ENCODE measurements around the gene DOK5. TPM values are rescaled to one million over a fixed set of nuclear protein-coding genes. Genes with fewer than 3 reads are reported as not detected.

DOK5 gene
- total RNA-seq, 2 experiments from 2014 or later = 0.53 to 0.71 TPM

DNA sequence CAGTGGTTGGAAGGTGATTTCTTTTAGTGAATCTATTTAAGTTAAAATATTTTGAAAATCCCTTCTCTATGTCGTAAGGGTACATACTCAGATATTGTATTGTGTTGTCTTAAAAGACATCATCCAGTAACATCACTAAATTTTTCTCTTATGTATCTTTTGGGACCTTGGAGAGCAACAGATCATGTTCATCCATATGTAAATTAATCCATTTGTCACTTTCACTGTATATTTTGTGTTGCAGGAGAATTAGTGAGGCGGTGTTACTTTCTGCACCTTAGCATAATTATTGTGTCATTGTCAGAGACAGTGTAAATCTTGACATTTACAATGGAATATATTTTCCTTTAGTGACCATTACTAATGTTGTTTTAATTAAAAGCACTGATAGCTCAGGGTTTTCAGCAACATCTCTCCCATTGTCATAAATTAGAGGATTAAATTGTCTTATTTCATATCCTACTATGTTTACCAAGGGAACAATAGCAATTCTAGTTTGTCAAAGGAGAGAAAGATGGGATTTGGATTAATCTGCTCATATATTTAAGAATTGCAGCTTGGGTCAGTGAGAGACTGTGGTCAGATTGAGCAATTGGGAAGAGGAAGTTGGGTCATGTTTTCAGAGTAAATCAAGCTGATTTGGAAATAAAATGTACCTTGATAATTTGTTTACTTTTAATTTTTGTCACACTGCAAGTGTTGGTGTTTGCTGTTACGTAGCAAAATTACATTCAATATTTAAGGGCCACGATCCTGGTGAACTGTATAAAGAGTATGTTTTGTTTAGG lies 22.7 kb downstream of the DOK5 start:
- intact Hi-C loops (cut with micrococcal nuclease) = no loop called here
- Mint-ChIP-seq H3K4me3 (no peak overlapping the region), H3K4me1 (ENCODE audit: low read depth) (no peaks in the 10 kb centered on the region), H3K9me3 (no peaks in the 10 kb centered on the region), H3K27me3 (no peaks in the 10 kb centered on the region), H3K36me3 (no peaks in the 10 kb centered on the region), H3K27ac (no peak overlapping the region)
- ChIA-PET POLR2A (no interaction called here), CTCF (no interaction called here)
- DNase-seq = no peak

GRCh38 chr20:54499111-54499510 lies 23.7 kb downstream of the DOK5 start:
- intact Hi-C loops (cut with micrococcal nuclease) = no loop called here
- ChIA-PET POLR2A (no interaction called here), CTCF (no interaction called here)

GRCh38 chr20:54502179-54502578 lies 26.8 kb downstream of the DOK5 start:
- no peak for DNase-seq
- H3K27me3 Mint-ChIP-seq = no peaks in the 10 kb centered on the region
- H3K27ac Mint-ChIP-seq = no peak overlapping the region
- no peaks in the 10 kb centered on the region for H3K36me3 Mint-ChIP-seq
- no peaks in the 10 kb centered on the region for H3K4me1 Mint-ChIP-seq (ENCODE audit: low read depth)
- ChIA-PET POLR2A (no interaction called here), CTCF (no interaction called here)
- H3K9me3 Mint-ChIP-seq = no peaks in the 10 kb centered on the region
- H3K4me3 Mint-ChIP-seq = no peak overlapping the region
- intact Hi-C loops (cut with micrococcal nuclease) = no loop called here

More at GRCh38 chr20:54499111-54499510, 23.7 kb downstream of the DOK5 start:
- Mint-ChIP-seq H3K4me3 (no peak overlapping the region), H3K4me1 (ENCODE audit: low read depth) (no peaks in the 10 kb centered on the region), H3K27me3 (no peaks in the 10 kb centered on the region), H3K27ac (no peak overlapping the region), H3K36me3 (no peaks in the 10 kb centered on the region), H3K9me3 (no peaks in the 10 kb centered on the region)
- DNase-seq = no peak

DNA sequence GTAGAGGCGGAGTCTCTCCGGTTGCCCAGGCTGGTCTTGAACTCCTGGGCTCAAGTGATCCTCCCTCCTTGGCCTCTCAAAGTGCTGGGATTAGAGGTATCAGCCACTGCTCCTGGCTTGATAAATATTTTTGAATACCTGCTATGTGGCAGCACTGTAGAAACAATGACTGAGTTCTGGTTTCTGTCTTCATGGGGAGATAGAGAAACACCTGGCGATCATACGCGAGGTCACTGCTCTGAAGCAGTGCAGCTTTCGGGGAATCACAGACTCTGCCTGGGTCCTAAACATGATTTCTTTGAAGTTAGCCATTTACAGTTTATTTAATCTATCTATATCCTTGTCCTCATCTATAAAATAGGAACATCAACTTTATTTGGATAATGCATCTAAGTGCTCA lies 31.2 kb downstream of the DOK5 start:
- Mint-ChIP-seq H3K4me3 (no peak overlapping the region), H3K36me3 (no peaks in the 10 kb centered on the region), H3K9me3 (no peaks in the 10 kb centered on the region), H3K27ac (no peak overlapping the region), H3K27me3 (peaks cover 2% of the 10 kb centered on the region), H3K4me1 (ENCODE audit: low read depth) (no peaks in the 10 kb centered on the region)
- ChIA-PET CTCF (no interaction called here), POLR2A (no interaction called here)
- intact Hi-C loops (cut with micrococcal nuclease) = no loop called here
- no peak for DNase-seq

DNA sequence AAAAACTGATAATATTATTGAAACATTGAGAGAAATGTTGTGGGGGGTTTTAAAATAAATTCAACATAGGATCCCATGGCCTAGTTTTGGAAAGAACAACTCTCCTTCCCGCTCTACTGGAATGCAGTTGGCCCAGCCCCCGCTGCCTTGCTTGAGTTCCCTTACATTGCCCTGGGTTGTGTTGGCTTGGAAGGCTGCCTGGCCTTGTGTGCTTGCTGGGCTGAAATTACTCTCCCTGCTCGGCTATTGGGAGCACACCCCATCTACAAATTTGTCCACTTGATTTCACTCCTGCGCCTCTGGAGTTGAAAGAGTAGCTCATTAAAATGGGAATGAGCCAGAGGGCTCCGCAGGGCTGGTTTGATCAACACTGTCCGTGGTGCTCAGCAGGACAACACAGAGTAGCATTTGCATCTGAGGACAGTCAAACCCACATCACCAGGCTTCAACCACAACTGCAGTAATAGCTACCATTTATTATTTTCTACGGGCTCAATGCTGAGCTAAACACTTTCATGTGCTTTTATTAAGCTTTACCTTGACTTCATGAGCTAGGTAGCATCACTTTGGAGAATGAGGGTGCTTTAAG lies 35.2 kb downstream of the DOK5 start:
- H3K36me3 Mint-ChIP-seq = no peaks in the 10 kb centered on the region
- intact Hi-C loops (cut with micrococcal nuclease) = no loop called here
- CTCF ChIA-PET = no interaction called here
- no peak for DNase-seq
- H3K27me3 Mint-ChIP-seq = peaks cover 5% of the 10 kb centered on the region
- no peak overlapping the region for H3K4me3 Mint-ChIP-seq
- H3K9me3 Mint-ChIP-seq = peaks cover 2% of the 10 kb centered on the region
- H3K27ac Mint-ChIP-seq = no peak overlapping the region
- POLR2A ChIA-PET = no interaction called here
- H3K4me1 Mint-ChIP-seq (ENCODE audit: low read depth) = no peaks in the 10 kb centered on the region

DNA sequence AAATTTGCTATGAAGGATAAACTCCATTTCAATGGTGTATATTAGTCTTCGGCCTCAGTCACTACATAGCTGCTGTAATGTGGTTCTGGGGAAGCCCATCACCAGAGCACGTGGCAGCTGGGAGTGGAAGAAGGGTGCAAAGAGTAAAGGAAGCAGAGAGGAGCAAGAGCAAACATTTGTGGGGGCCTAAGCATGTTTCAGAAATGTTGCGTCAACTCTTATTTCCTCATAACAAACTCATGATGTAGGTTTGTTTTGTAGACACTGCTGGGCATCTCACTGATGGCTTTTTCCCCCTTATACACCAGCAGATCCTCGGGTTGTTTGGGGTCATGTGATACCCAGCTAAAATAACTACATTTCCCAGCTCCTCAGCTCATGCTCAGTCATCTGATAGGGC lies 37.3 kb downstream of the DOK5 start:
- POLR2A ChIA-PET = no interaction called here
- Mint-ChIP-seq H3K36me3 (no peaks in the 10 kb centered on the region), H3K27ac (no peak overlapping the region), H3K27me3 (peaks cover 4% of the 10 kb centered on the region), H3K9me3 (peaks cover 2% of the 10 kb centered on the region), H3K4me3 (no peak overlapping the region), H3K4me1 (ENCODE audit: low read depth) (no peaks in the 10 kb centered on the region)
- CTCF ChIA-PET = no interaction called here
- intact Hi-C loops (cut with micrococcal nuclease) = no loop called here
- no peak for DNase-seq

GRCh38 chr20:54514028-54514607 lies 38.7 kb downstream of the DOK5 start:
- H3K27ac Mint-ChIP-seq = no peak overlapping the region
- intact Hi-C loops (cut with micrococcal nuclease) = no loop called here
- POLR2A ChIA-PET = no interaction called here
- no peaks in the 10 kb centered on the region for H3K36me3 Mint-ChIP-seq
- DNase-seq = no peak
- peaks cover 3% of the 10 kb centered on the region for H3K27me3 Mint-ChIP-seq
- H3K9me3 Mint-ChIP-seq = peaks cover 5% of the 10 kb centered on the region
- CTCF ChIA-PET = no interaction called here
- no peaks in the 10 kb centered on the region for H3K4me1 Mint-ChIP-seq (ENCODE audit: low read depth)
- no peak overlapping the region for H3K4me3 Mint-ChIP-seq

GRCh38 chr20:54515793-54516628 lies 40.6 kb downstream of the DOK5 start:
- Mint-ChIP-seq H3K27me3 (peaks cover 5% of the 10 kb centered on the region), H3K9me3 (peaks cover 5% of the 10 kb centered on the region), H3K36me3 (no peaks in the 10 kb centered on the region), H3K4me1 (ENCODE audit: low read depth) (no peaks in the 10 kb centered on the region), H3K4me3 (no peak overlapping the region), H3K27ac (no peak overlapping the region)
- CTCF ChIA-PET = no interaction called here
- POLR2A ChIA-PET = no interaction called here
- intact Hi-C loops (cut with micrococcal nuclease) = no loop called here
- no peak for DNase-seq

- Mint-ChIP-seq H3K36me3 (no peaks in the 10 kb centered on the region), H3K9me3 (peaks cover 5% of the 10 kb centered on the region), H3K4me3 (no peak overlapping the region), H3K27ac (no peak overlapping the region), H3K4me1 (ENCODE audit: low read depth) (no peaks in the 10 kb centered on the region), H3K27me3 (peaks cover 7% of the 10 kb centered on the region)
- intact Hi-C loops (cut with micrococcal nuclease) = no loop called here
- POLR2A ChIA-PET = no interaction called here
- CTCF ChIA-PET = no interaction called here
- DNase-seq = no peak
These were observed 42.0 kb downstream of the DOK5 start for GRCh38 chr20:54517241-54517975.

DNA sequence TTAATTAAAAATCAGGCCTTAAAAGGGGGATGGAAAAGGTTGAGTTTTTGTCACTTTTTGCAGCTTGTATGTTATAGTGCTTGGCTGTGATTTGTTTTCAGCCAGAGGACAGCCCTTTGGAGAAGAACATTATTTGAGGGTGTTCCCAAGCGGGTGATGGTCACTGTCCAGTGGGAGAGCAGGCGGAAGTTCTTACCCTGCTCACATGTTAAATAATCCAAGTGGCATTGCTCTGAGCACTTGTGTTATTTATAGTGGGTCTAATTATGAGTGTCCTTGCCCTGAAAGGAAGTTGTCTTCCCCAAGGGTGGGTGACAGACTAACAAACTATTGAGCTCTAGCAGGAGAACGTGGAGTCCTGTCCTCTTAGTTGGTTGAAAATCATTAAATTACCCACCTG lies 49.5 kb downstream of the DOK5 start:
- intact Hi-C loops (cut with micrococcal nuclease) = no loop called here
- H3K27ac Mint-ChIP-seq = no peak overlapping the region
- H3K4me3 Mint-ChIP-seq = no peak overlapping the region
- H3K4me1 Mint-ChIP-seq (ENCODE audit: low read depth) = no peaks in the 10 kb centered on the region
- H3K36me3 Mint-ChIP-seq = no peaks in the 10 kb centered on the region
- CTCF ChIA-PET = interaction anchor here (0.6 kb wide), 2 partner anchors 143 to 1489 kb away, joined by 3 read pairs; no protein-coding TSS in a partner anchor
- peaks cover 8% of the 10 kb centered on the region for H3K27me3 Mint-ChIP-seq
- POLR2A ChIA-PET = no interaction called here
- DNase-seq = no peak
- H3K9me3 Mint-ChIP-seq = peaks cover 3% of the 10 kb centered on the region

DNA sequence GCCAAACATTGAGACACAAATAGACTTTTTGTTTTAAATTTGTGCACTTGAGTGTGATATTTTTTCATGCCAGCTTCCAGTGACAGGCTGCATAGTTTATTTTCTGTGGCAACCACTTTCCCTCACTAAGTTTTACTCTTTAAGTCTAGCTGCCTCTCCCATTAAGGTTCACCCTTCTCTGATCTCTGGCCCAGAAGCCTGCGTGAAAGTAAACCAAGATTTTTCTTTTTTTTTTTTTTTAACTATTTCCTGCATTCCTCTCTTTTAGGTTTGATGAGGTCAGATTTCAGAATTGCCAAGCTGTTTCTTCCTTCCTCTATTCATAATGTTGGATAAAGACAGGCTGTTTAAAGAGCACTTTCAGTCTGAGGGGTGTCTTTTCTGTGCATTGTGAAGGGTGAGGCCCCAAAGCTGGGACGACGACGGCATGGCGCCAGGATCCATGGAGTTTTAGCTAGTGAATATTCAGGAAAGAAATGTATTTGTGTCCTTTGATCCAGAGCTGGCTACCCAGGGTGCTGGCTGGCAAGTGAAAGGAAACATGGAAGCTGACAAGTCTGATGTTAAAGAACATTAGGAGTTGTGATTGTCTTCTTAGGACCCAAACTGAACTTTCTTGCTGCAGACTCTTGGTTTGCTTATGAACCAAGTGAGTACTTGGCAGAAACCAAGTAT lies 50.7 kb downstream of the DOK5 start:
- no peak for DNase-seq
- Mint-ChIP-seq H3K36me3 (no peaks in the 10 kb centered on the region), H3K4me1 (ENCODE audit: low read depth) (no peaks in the 10 kb centered on the region), H3K4me3 (no peak overlapping the region), H3K27me3 (peaks cover 7% of the 10 kb centered on the region), H3K9me3 (peaks cover 3% of the 10 kb centered on the region), H3K27ac (no peak overlapping the region)
- ChIA-PET POLR2A (no interaction called here), CTCF (no interaction called here)
- intact Hi-C loops (cut with micrococcal nuclease) = no loop called here
